Stimulated activated CD8-positive, alpha-beta memory T cell treated with anti-CD3 and anti-CD28 coated beads, Interleukin-4, amount 100 ng/mL, for 4 hours (primary cell): ENCODE measurements around the gene RAD18.
A peak's percentile ranks its signal among the peaks of the same experiment; 100 is the strongest.

Experiments used
- DNase-seq, 2 donors: peaks; one replicate each; pipeline ENCODE4 v3.0.0-alpha.2; 2020; ENCODE audit warnings: low read depth in 2 of 2, low spot score in 1 of 2

RAD18 gene

GRCh38 chr3:8986741-8987140, 23.5 kb upstream of the RAD18 start:
- DNase-seq = no peak

DNA sequence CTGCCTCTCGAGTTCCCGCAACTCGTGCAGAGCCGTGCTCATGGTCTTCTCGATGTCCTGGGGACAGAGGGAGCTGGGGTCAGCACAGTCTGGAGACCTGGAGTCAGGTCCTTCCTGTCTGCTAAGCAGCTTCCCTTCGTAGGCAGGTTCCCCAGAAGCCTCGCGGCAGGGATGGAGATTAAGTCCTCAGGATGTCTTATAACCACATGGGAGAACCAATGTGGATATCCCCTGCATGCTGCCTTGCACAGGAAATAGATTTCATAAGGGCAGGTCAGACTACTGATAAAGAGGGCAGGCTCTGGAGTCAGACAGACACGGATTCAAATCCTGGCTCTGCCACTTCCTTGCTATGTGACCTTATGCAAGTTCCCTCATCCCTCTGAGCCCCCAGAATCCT, 22.6 kb upstream of the RAD18 start:
- DNase-seq = no peak

DNA sequence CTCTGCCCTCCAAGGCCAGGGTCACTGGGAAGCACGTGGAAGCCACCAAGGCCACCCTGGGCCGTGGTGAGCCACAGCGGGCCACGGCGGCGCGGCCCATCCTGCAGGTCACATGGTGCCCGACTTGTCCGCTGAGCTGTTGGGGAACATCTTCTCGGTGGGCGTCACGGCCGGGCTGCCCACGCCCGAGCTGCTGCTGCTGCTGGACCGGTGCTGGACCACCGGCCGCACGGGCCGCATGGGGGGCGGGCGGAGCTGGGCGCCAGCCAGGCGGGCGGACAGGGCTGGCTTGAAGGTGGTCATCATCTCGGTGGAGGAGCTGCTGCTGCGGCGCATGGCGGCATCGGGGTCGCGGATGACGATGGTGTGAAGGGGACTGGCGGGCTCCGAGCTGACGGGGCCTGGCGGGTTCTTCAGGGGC, 22.1 kb upstream of the RAD18 start:
- DNase-seq = no peak

- no peak for DNase-seq
Measured at GRCh38 chr3:8984526-8984925, 21.3 kb upstream of the RAD18 start.

GRCh38 chr3:8984081-8984480, 20.8 kb upstream of the RAD18 start:
- DNase-seq = no peak

DNA sequence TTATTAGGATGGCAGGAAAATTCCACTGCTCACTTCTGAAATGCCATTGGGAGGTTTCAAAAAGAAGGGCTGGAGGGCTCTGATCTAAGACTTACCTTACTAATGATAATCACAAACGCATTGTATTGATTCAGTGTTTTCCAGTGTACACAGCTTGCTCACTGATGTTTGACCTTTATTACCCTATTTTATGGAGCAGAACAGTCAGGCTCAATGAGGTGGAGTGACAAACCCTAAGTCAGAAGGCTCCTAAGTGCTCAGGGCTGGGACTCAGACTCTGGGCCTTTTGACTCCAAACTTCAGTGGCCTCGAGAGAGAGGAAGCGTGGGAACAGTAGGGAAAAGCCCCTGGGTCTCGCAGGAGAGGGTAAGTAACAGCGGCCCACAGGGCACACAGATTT, 20.3 kb upstream of the RAD18 start:
- no peak for DNase-seq

GRCh38 chr3:8983026-8983425, 19.8 kb upstream of the RAD18 start:
- no peak for DNase-seq

- DNase-seq = no peak
Measured at GRCh38 chr3:8982509-8982908, 19.2 kb upstream of the RAD18 start.

DNA sequence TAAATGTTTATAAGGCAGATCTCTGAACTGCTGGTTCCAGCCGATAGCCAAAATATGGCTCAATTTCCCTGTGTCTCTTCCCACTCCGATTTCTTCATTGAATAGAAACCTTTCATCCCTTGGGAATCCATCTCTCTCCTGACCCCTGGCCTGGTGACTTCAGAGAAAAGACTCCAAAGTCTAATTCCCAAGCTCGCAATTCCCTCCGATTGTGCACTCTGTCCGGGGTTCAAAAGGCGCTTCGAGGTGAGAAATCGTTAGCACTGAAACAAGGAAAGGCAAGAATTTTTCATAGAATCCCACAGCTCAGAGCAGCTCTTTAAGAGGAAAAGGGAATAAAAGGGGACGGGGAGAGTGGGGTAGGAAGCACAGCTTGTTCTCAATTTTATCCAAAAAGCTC, 18.4 kb upstream of the RAD18 start:
- DNase-seq = no peak

DNA sequence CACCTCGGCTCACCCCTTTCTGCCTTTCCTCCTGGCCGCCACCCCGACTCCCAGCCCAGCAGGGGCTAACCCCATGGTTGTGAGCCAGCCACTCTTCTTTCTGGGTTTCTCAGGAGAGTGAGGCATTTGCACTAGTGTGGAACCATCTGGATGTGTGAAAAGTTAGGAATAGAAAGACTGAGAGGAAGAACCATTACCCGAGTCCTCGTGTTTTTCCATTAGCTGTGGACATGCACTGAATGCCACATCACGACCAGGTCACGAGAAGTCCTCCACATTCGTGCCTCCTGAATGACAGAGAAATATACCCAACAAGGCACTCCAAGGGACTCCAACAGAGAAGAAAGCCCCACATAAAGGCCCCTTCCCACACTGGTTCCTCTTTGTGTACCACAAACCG, 18.0 kb upstream of the RAD18 start:
- DNase-seq = no peak

GRCh38 chr3:8980756-8981257, 17.5 kb upstream of the RAD18 start:
- no peak for DNase-seq

DNA sequence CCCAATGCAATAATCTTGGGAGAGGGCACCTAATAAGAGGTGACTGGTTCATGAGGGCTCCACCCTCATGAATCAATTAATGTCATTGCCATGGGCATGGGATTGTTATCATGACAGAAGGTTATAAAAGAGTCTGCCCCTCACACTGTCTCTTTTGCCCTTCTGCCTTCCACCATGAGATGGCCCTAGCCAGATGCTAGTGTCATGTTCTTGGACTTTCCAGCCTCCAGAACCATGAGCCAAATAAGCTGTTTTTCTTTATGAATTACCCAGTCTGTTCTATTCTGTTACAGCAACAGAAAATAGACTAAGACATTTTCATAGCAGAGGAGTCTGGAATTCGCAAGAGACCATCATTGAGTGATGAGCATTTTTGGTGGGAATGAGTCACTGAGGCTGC, 16.0 kb upstream of the RAD18 start:
- no peak for DNase-seq

DNA sequence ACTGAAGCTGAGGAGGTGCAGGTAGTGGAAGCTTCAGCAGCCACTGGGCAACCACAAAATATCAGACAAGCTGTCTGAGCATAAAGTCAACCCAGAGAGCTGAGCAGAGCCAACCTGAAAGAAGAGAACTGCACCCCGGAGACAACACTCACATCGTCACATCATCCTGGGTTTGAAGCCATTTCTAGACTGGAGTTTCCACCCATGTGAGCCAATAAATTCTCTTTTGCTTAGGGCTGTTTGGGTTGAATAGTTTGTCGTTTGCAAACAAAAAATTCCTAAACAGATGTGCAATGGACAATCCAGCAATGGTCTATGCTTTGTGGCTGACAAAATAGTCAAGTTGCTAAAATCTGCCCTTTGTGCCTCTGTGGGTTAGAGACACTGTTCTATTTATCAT, 15.3 kb upstream of the RAD18 start:
- no peak for DNase-seq

- DNase-seq = no peak
Measured at GRCh38 chr3:8976540-8977182, 13.4 kb upstream of the RAD18 start.

DNA sequence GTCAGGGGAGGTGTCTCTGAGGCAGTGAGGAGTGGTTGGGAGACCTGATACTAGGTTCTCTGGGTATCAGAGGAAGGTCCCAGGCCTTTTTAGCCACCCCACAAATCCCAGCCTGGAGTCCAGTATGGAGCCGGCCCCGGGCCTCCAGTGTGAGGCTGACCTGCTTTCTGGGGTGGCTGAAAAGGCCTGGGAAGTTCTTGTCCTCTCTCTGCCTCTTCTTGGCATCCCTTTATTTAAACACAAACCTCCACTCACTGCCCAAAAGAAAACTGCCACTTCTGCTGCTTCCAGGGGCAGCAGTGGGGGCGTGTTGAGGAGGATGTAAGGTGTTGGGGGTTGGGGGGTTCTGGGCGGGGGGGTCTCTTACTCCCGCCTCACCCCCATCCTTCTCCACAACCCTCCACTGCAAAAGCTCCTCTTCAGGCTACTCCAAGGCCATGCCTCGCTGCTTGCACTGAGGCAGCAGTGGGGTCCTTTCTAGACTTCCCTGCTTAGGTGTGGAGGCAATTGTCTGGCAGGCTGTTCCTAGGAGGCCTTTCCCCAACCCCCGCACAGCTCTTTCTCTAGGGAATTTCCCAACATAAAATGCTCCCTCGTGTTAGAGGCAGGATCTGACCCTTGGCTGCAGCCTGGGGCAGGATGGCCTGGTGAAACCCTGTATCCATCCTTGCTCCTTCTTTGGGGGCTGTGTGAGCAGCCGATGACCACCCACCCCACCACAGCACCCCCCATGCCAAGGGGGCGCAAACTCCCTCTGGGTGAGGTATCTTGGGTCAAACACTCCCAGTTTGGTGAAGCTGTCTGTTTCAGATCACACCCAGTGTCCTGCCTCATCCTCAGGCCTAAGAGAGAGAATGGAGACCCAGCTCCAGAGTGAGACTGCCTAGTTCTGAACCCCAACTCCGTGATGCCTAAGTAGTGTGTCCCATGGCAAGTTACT, 12.1 kb upstream of the RAD18 start:
- DNase-seq = no peak

- no peak for DNase-seq
Measured at GRCh38 chr3:8974458-8974857, 11.2 kb upstream of the RAD18 start.

DNA sequence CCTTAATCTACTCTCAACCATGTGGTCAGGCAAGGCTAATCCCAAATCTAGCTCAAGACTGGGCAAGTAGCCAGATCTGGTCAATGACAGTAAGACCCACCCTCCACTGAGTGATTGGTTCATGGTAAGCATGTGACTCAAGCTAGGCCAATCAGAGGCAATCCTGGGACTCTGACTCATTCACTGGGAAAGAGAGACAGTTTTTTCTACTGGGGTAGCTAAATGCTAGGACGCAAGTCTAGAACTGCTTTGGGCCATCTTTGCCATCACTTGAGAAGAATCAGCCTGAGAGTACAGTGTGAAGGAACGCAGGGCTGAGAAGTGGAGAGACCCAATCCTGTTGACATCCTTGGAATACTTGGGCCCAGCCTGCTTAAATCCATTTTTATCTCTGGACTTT, 9.4 kb upstream of the RAD18 start:
- DNase-seq = no peak

GRCh38 chr3:8970971-8971589, 7.8 kb upstream of the RAD18 start:
- DNase-seq = peak; percentile 30 to 55

GRCh38 chr3:8969241-8969640, 6.0 kb upstream of the RAD18 start:
- DNase-seq = no peak

DNA sequence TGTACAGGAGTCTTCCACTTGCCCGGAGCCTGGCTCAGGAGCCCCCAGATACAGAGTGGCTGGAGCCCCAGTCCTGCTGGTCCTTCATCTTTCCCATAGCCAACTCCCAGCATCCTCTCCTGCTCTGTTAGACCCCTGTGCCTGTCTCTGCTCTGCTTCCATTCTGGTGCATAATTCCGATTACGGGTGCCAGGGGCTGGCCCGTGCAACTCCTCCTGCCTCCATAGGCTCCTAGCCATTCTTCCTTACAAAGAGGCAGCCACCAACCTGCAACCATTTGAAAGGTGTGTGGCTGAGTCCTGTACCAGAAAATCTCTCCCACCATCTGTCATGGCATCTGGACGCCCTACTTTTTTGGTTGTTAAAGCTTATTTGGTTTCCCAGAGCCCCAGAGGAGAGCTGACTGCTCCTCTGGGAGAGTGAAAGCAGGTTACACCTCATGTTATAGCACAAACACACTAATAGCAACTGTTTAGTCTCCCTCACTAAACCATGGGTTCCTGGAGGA, 5.2 kb upstream of the RAD18 start:
- DNase-seq = no peak

- DNase-seq = no peak
Measured at GRCh38 chr3:8967553-8967952, 4.3 kb upstream of the RAD18 start.

DNA sequence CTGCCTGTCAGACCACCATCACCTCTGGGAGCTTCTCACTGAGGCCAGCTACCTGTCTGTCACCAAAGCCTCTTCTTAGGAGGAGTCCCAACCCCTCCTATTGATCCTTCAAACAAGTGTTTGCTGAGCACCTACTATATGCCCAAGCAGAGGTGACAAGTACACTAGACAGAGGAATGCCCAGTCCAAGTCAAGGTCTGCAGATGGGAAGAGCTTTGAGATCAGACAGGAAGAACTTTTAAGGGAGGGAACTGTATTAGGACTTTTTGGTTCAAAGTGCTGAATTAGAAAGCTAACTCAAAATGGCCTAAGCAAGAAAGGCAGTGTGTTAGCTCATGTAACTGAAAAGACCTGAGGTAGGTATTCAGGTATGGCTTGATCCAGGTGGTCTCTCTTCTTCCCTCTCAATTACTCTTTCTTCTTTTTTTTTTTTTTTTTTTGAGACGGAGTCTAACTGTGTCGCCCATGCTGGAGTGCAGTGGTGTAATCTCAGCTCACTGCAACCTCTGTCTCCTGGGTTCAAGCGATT, 3.6 kb upstream of the RAD18 start:
- no peak for DNase-seq
